Astrocyte of the spinal cord (primary cell): ENCODE data around the gene RSAD2.
"Not testable (repeated sequence)": the region's sequence is repeated elsewhere in the genome, so short reads cannot be mapped to it uniquely, and the experiment has no call there.

ENCODE experiments used
- DNase-seq: peaks from one replicate; pipeline ENCODE4 v3.0.0; 2011; ENCODE audit warnings: low read depth, low spot score
- H3K4me3 ChIP-seq: 2 replicates; pipeline ENCODE4 v1.5.1; 2011; ENCODE audit warnings: low read depth, mild to moderate bottlenecking, low read length, moderate library complexity
- in situ Hi-C: cut with HindIII; loops from 2 replicates; pipeline ENCODE4 v1.10.0; 2017; ENCODE audit warnings: low sequenced_read_pairs
- TF ChIP-seq, protein P1 (sequence below): IDR thresholded peaks from 2 replicates; pipeline ENCODE4 v1.5.1; 2012; ENCODE audit warnings: low read depth, mild to moderate bottlenecking, low read length, inconsistent platforms

The RSAD2 gene

DNA sequence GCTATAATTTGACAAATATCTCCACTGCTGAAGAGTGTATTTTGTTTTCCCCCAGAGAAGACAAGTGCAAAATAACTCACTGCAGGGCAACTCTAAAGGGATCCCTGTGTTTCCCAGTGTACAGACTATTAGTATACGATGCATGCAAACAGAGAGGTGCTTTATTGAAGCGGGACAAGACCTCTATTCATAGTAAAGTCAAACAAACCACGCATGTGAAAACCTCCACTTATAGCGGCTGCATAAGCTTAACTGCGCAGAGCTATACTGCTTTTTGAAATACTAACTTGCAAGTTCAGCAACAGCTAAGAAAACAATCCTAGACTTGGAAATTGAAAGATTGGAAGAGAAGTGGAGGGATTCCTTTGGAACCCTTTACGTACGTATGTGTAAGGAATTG is 55.3 kb downstream of the RSAD2 start:
- H3K4me3 ChIP-seq, result no peak overlapping the region

DNA sequence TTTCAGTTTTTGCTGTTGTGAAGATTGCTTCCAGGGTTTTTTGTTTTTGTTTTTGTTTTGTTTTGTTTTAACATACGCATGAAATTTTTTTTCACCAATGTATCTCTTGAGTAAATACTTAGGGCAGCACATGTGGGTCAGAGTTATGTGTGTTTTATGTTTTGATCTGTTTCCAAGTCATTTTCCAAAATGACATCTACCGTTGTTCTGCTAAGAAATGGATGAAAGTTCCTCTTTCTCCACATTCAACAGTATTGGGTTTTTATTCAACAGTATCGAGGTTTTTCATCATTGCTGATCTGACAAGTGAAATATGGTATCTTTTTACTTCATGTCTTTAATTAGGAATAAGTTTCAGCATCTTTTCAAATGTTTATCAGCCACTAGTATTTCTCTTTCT is 56.3 kb downstream of the RSAD2 start:
- H3K4me3 ChIP-seq, result no peak overlapping the region
- no peak for DNase-seq
- in situ Hi-C loops, result no loop called here
- TF ChIP-seq, protein P1, sequence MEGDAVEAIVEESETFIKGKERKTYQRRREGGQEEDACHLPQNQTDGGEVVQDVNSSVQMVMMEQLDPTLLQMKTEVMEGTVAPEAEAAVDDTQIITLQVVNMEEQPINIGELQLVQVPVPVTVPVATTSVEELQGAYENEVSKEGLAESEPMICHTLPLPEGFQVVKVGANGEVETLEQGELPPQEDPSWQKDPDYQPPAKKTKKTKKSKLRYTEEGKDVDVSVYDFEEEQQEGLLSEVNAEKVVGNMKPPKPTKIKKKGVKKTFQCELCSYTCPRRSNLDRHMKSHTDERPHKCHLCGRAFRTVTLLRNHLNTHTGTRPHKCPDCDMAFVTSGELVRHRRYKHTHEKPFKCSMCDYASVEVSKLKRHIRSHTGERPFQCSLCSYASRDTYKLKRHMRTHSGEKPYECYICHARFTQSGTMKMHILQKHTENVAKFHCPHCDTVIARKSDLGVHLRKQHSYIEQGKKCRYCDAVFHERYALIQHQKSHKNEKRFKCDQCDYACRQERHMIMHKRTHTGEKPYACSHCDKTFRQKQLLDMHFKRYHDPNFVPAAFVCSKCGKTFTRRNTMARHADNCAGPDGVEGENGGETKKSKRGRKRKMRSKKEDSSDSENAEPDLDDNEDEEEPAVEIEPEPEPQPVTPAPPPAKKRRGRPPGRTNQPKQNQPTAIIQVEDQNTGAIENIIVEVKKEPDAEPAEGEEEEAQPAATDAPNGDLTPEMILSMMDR, result no peak

More for the DNA sequence above, 55.3 kb downstream of the RSAD2 start:
- TF ChIP-seq, protein P1, result no peak
- no peak for DNase-seq
- in situ Hi-C loops, result no loop called here

DNA sequence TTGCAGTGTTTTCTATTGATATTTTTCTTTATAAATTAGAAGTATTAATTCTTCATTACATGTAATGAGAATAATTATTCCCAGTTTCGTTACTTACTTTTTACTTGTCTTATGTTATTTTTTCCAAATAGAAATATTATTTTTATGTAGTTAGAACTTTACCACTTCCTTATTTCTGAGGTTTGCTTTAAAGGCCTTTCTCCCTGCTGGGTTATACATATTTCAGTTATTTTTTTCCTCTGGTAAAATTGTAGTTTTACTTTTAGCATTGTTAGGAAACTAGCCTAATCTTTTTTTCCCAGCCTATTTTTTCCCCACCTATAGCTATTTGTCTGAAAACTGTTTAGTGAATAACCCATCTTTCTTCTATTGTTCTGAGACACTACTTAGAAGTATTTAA is 56.8 kb downstream of the RSAD2 start:
- TF ChIP-seq, protein P1, result no peak
- in situ Hi-C loops, result no loop called here
- H3K4me3 ChIP-seq, result no peak overlapping the region
- no peak for DNase-seq

- H3K4me3 ChIP-seq, result no peak overlapping the region
- DNase-seq, result no peak
- TF ChIP-seq, protein P1, result no peak
- in situ Hi-C loops, result no loop called here
Measured at GRCh38 chr2:6934758-6935651, 57.4 kb downstream of the RSAD2 start.

DNA sequence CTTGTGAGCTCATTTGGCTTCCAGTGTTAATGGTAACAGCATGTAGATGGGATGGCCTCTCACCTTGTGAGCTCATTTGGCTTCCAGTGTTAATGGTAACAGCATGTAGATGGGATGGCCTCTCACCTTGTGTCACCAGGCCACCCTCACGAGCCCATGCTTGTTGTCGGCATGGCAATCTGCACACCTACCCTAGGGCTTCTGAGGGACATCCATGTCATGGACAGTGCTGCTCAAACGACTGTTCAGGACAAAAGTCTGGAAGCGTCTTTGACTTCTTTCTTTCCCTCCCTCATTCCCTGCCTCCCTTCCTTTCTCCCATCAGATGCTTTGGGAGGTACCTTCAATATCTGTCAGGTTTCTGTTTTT is 58.1 kb downstream of the RSAD2 start:
- DNase-seq, in situ Hi-C loops, H3K4me3 ChIP-seq: not testable (repeated sequence)

- DNase-seq, result no peak
- no peak overlapping the region for H3K4me3 ChIP-seq
- in situ Hi-C loops, result no loop called here
- TF ChIP-seq, protein P1, result no peak
Measured at GRCh38 chr2:6937157-6937556, 59.6 kb downstream of the RSAD2 start.

DNA sequence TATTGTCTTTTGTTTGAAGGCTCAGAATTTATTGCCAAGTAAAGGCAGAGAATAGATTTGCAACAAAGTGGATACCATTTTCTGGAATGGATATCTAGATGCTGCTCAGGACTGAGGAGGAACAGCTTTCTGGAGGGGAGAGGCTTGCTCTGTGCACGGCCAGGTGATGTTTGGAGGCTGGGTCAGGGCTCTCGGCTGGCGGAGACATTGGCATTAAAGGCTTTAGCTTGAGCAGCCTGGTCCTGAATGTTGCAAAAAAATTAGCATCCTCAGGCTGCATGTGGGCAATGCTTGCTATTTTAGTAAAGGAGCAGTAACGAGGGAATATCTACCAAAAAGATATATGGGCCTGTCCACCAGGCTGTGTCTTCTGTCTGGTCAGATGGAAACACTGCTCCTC is 60.0 kb downstream of the RSAD2 start:
- in situ Hi-C loops, result no loop called here
- no peak overlapping the region for H3K4me3 ChIP-seq
- DNase-seq, result no peak
- TF ChIP-seq, protein P1, result no peak
